ENCODE data around the gene TRIM2.

Gene TRIM2

DNA sequence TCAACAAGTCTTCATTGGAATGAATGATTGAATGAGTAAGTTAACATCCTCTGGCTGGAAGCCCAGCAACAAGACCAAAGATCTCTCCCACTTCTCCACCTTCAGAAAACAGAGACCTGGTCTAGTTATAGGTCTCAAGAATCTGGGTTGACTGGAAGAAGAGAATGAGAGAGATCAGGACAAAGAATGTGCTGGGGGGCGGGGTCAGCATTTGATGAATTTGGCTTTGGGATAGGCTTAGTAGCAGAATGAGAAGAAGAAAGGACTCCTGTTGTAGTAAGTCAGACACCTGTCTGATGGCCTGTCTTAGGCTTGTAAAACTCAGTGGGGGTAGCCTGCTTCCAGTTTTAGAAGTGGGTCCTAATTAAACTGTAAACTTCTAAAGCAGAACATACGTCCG, 51.0 kb downstream of the TRIM2 start:
- no peak for DNase-seq

DNA sequence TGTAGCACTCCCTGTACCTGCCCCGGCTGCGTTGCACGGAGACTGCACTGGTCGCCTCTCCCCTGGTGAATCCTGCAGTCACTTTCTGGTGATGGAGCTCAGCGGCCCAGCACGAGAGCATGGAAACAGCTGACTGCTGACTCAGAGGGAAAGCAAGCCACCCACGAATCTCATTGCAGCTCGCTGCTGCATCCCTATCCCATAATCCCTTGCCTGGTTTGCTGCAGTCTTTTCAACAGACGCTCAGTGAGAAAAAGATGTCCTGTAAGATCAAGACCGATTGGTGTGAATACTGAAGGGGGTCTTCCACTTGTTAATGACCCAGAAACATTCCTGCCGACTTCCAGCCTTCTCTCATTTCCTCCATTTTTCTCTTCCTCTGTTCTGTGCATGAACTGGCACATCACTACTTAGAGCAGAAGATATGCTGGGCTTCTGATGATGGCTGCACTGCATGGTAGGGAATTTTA, 52.9 kb downstream of the TRIM2 start:
- peak; percentile 73 for DNase-seq

DNA sequence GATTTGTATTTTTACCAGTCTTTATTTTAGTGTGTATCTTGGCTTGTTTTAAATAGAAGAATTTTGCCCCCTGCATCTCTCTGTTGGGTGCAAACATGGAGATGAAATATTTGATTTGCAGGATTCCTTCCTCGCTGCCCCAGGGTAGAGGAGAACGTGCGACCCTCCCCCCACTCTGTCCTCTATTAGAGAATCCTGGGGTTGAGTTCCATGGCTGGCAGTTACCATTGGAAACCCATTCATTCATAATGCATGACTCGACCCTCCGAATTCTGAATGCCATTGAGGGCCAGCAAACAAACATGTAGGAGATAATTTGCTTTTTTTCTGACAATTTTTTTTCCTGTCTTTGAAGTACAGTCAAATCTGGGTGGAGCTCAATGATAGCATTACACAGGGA, 53.7 kb downstream of the TRIM2 start:
- no peak for DNase-seq

DNA sequence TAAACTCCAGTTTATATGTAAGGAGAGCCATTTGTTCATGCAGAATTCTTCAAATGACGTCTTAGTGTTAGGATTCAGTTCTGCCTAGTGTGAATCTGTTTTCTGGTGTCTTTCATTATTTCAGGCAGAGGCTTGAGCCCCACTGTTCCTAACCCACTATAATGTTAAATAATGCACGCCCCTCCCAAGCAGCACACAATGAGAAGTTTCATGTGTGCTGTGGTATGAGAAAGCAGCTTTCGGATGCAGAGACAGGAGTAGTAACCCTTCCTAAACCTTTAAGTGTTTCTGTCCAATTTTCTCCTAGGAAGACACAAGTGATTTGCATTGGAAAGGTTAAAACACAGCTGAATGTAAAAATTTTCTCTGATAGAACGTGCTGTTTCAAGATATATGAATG, 54.5 kb downstream of the TRIM2 start:
- DNase-seq = no peak

DNA sequence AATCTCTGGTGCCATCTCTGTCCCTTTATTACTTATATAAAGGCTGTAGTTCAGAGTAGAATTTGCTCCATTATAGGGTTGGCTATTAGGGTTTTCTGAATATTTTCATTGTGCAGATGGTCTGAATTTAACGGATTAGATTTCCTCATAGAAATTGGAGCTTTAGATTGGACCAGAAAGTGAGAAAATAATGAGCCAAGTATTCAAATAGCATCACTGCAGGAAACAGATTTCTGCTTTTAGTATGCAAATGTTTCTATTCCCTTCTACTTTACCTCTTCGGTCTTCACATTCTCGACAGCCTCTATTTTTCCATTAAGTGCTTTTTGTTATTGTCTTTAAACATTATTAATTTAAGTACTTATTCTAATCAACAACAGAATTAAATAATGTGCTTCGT, 55.4 kb downstream of the TRIM2 start:
- DNase-seq = no peak

DNA sequence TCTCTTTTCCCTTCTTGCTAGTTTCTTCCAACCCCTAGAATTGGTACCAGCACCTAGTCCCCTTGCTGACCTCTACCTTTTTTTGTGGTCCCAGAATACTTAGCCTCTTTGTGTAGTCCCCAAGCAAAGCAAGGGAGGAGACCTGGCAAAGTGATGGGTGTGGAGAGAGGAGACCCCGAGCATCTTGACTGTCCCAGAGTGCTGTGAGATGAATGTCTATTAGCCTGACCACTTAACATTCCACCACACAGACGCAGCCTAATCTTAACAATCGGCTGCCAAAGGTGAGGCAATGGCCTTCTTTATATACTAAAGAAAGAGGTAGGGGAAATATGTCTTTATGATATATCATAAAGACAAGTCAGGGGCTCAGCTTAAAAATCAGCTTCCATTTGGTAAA, 55.9 kb downstream of the TRIM2 start:
- no peak for DNase-seq

DNA sequence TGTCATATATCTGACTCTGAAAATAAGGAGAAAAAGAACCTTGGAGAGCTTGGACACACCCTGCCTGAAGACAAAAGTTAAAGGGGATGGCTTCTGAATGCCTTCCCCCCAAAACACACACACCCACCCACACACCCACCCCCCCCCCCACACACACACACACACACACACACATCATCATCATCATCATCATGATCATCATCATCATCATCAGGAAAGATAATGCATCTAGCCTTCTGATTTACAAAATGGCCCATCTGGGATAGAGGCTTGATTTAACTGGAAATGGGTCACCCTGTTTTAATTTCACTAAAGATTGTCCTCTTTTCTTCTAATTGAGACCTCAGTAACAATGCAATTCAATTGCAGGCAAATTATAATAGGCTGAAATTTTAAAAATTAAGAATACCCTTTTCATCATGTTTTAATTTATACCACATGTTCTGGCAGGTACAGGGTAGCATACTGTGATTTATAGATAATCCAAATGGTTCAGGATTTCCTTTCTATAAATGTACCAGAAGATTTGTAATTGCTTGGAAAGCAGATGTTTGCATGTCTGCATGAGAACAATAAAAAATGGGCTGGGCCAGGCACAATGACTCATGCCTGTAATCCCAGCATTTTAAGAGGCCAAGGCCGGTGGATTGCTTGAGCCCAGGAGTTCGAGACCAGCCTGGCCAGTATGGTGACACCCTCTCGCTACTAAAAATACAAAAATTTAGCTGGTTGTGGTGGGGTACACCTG, 56.5 kb downstream of the TRIM2 start:
- no peak for DNase-seq

DNA sequence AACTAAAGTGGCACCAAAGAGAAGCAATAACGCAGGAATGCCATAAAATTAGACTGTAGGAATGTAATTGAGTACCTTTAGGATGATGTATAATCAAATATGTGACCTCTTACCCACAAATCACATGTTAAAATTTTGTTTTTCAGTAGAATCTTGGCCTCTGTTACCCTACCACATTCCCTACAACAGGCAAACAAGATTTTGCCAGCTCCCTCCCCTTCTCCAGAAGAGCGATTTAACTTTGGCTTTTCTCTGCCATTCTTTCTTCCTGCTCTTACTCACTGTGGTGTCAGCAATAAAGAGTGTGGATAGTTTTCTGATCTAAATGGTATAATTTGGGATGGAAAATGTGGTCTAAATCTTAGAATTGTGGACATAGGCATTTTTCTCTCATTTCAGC, 57.2 kb downstream of the TRIM2 start:
- DNase-seq = no peak

DNA sequence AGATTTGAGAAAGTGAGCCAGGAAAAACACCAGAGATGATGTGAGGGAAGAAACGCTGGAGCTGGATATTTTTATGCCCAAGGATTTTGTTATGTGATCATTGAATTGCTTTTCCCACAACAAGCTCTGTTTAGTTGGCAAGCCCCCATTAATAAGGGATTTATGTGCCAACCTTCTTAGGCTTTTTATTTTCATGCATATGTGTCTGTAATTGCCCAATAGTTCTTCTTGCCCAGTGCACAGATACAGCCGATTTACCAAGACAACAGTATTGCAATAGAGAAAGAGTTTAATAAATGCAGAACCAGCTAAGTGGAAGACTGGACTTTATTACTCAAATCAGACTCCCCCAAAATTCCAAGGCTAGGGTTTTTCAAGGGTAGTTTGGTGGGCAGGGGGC, 57.7 kb downstream of the TRIM2 start:
- no peak for DNase-seq

DNA sequence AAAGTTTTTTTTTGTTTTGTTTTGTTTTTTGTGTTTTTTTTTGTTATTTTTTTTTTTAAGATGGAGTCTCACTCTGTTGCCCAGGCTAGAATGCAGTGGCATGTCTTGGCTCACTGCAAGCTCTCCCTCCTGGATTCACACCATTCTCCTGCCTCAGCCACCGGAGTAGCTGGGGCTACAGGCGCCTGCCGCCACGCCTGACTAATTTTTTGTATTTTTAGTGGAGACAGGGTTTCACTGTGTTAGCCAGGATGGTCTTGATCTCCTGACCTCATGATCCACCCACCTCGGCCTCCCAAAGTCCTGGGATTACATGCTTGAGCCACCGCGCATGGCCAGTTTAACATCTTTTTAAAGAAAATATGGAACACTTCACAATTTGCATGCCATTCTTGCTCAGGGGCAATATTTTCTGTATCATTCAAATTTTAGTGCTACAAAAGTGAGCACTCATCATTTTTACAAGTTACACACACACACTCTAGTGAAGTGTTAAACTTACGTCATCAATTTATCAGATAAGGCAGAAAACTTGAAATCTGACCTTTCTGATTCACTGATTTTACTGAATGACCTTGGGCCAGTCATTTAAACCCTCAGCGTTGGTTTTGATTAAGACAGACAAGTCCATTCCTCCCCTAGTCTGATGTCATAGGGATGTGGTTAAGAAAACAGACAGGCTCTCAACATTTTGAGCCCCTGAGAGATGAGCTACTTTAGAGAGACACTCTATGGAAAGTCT, 61.2 kb downstream of the TRIM2 start:
- no peak for DNase-seq

DNA sequence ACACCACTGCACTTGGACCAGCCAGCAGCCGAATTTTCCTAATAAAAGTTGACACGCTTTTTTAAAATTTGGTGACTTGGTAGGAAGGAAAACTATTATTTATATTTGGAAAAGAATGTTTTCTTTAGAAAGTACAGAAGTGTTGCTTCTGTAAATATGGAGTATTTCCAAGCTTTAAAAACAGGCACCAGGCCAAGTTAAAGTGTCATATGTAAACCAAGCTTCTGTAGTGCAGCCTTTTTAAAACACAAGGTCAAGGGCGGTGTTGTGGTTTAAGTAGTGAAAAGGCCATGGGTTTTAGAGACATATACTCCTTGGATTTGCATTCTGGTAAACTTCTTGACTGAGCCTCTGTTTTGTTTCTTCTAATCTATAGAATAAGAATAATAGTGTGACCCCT, 62.7 kb downstream of the TRIM2 start:
- no peak for DNase-seq

DNA sequence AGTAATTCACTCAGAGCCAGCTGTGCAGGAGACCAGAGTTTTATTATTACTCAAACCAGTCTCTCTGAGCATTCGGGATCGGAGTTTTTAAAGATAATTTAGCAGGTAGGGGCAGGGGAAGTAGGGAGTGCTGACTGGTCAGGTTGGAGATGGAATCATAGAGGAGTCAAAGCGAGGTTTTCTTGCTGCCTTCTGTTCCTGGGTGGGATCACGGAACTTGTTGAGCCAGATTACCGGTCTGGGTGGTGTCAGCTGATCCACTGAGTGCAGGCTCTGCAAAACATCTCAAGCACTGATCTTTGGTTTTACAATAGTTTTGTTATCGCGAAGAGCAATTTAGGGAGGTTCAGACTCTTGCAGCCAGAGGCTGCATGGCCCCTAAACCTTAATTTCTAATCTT, 63.6 kb downstream of the TRIM2 start:
- DNase-seq = no peak

DNA sequence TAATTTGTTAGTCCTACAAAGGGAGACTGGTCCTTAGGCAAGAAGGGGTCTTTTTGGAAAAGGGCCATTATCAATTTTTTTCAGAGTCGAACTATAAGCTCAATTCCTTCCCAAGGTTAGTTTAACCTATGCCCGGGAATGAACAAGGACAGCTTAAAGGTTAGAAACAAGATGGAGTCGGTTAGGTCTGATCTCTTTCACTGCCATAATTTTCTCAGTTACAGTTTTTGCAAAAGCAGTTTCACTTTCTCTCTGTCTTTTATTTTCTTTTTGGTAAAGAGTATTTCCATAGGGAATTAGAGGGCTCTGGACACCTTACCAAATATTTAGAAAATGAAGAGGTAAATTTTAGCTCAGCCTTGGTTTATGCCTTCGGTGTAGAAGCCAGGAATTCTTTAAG, 64.1 kb downstream of the TRIM2 start:
- DNase-seq = no peak

DNA sequence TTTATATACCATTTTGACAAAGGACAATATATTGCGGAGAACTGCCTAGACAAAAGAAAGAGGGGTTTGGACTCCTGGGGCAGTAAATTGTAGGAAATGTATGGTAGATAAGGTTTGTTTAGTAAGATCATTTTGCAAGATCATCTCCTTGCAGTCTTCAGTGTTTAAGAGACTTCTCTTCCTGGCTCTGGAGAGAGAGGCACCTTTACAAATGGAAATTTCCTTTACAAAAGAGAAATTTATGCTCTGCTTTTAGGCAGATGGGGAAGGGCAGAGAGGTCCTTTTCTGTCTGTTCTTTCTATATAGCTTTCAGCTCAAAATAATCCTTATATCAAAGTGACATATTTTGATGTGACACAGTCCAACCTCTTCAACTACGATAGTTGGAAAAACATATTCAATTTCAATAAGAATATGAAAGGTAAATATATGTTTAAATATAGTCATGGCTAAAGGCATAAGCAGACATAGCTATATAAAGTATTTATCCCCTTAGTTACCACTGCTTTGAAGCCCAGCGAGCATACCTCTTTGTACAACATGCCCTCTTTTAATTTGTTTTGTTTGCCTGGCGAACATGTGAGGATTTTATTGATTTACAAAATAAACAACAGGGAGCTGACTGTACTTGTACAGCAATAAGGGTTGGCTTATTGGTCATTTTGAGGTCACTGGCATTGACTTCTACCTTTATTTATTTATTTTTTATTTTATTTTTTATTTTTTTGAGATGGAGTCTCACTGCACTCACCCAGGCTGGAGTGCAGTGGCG, 65.2 kb downstream of the TRIM2 start:
- DNase-seq = no peak

DNA sequence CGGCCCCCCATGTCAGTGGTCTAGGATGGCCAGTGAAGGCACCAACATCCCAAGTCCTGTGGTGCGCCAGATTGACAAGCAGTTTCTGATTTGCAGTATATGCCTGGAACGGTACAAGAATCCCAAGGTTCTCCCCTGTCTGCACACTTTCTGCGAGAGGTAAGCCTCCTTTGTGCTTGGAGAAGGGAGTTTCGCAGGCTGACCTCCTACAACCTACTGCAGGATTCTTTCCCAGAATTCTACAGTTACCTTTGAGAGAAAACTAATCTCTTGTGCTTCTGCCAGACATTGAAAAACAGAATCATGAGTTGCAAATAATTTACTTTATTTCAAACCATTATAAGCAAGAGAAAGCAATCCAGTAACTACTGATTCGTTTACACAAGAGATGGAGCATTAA, 66.1 kb downstream of the TRIM2 start:
- no peak for DNase-seq

DNA sequence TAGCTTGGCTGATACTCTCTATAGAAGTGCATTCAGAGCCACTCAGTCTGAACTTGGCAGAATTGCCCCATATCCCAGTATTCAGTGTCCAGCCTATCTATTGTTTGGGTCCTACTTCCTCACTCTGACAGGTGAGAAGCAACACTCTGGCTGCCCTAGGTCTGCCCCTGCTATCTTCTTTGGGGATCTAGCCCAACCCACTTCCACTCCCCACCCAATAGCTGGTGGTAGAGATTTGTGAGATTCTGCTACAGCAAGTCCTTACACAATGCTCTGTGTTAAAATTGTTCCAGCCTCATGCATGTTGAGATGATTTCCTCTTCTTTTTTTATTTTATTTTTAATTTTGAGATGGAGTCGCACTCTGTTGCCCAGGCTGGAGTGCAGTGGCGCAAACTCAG, 67.6 kb downstream of the TRIM2 start:
- no peak for DNase-seq

DNA sequence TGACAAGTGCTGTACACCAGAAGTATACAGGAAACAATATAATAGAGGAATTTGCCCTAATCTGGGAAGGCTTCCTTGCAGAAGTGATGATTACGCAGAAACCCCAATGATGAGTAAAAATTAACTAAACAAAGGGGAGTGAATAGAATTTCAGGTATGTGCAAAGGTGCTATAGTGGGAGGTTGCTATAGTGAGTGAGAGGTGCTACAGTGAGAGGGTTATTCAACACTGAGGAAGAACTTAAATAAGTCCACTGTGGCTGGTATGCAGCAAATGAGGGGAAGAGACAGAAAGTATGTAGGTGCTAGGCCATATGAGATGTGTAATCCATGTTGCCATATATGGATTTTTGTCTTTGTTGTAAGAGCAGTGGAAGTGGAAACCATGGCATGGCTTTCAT, 69.5 kb downstream of the TRIM2 start:
- DNase-seq = no peak

DNA sequence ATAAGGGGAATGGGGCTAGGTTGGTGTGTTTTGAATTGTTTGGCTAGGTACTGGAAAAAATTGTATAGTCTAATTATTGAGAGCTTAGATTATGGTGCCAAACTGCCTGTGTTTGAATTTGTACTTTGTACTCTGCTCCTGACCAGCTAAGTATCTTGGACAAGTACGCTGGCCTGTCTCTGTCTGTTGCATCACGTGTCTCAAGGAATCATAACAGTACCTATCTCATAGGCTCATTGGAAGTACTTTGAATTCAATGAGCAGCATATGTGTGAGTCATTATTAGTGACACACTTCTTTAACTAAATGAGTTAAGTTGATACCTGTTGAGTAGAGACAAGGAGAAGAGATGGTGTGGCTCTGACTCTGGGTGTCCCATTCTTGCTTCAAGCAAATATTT, 70.7 kb downstream of the TRIM2 start:
- no peak for DNase-seq

DNA sequence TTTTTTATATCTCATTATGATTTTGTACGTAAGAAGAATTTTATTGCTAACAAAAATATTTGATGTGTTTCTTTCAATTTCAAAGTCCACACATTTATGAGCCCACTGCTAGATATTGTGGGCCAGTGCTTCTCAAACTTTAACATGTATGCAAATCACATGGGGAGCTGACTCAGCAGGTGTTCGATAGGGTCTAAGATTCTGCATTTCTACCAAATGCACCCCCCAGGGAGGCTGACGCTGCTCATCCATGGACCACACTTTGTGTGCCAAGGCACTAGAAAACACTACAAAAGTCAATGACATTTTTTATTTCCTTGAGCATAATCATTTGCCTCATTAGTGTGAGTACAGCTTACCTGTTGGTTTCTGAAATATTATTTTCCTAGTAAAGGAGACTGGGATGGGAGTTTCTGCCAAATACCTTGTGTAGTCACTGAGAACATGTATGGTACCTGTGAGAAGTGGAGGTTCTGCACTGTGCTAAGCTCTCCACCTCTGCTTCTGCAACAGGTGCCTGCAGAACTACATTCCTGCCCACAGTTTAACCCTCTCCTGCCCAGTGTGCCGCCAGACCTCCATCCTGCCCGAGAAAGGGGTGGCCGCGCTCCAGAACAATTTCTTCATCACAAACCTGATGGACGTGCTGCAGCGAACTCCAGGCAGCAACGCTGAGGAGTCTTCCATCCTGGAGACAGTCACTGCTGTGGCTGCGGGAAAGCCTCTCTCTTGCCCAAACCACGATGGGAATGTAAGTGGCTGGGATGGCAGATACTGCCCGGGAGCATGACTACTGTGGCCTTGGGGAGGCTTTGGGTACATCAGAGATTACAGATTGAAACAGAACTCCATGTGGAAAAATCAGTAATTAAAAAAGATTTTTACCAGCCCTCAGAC, 71.4 kb downstream of the TRIM2 start:
- no peak for DNase-seq

DNA sequence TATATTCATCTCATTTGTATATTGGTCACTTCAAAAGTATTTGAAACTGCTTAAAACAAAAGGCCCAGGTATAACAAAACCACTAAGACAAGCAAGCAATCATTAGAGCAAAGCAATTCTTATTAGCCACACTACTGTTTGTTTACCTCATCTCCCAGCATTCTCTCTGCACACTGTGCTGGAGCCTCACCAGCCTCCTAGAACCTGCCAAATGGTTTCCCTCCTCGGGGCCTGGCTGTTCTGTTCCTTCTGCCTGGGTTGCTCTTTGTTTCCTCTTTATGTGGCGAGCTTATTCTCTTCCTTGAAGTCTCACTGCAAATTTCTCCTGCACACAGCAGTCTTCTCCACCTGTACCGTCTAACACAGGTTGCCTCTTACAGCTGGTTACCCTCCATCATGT, 72.7 kb downstream of the TRIM2 start:
- DNase-seq = no peak

DNA sequence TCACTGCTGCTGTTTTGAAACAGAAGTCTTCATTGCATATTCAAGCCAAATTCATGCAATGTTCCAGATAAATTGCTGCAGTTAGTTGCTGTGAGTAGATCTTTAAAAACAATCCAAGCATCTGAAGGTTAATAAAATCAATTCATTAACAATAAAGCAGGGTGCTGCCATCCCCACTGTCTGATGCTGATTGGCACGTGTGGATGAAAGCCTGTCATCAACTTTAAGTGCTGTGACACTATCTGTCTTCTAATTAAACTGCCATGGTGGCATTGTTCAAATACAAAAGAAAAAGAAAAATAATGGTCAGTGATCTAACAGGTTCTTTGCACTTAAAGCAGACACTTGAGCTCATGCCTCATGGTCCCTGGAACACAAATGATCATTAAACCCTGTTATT, 77.2 kb downstream of the TRIM2 start:
- no peak for DNase-seq

DNA sequence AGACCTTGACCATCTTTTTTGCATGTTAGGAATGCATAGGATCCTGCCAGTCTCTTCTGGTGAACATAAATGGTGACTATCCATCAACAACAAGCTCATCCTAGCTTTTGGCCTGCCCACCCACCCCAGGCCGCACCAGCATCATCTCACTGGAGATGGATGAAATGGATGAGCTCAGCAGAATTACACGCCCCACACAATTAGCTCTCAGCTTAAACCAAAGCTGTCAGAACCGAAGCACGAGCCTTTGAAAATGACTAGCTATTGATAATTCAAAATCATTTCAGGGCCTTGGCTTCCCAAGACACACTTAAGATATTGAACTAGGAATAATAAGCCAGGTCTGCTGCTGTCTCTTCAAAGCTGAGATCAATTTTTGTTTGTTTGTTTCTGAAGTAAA, 77.8 kb downstream of the TRIM2 start:
- no peak for DNase-seq

DNA sequence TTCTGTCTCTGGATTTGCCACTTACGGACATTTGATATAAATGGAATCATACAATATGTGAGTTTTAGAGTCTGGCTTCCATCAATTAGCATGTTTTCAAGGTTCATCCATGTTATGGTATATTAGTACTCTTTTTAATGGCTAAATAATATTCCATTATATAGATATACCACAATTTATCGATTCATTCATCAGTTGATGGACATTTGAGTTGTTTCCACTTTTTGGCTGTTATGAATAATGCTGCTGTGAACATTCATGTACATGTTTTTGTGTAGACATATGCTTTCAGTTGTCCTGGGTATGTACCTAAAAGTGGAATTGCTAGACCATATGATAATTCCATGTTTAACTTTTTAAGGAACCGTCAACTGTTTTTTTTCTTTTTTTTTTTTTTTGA, 79.0 kb downstream of the TRIM2 start:
- DNase-seq = no peak

Data from activated effector memory CD4-positive, alpha-beta T cell treated with anti-CD3 and anti-CD28 coated beads, Interleukin-2, amount 50 U/mL, for 16 hours (primary cell).